Fibroblast of lung (primary cell): Measurements from ENCODE around the gene PIP5K1C. TPM values are rescaled to one million over a fixed set of nuclear protein-coding genes. Genes with fewer than 3 reads are reported as not detected.

Experiments
- DNase-seq, 2 donors: peaks; one replicate each; pipeline versions ENCODE4 v3.0.0 to v3.0.0-alpha.2; 2010; ENCODE audit warnings: low read depth in 2 of 2
- H2AFZ ChIP-seq: 2 replicates; pipeline ENCODE4 v1.5.1; 2012; ENCODE audit warnings: low read length, control low read depth, inconsistent platforms
- H3K27ac ChIP-seq: 2 replicates; pipeline ENCODE4 v1.5.1; 2011; ENCODE audit warnings: low read length, control low read depth; ENCODE audit not compliant: insufficient read depth
- H3K27me3 ChIP-seq: 2 replicates; pipeline ENCODE4 v1.5.1; 2011; ENCODE audit warnings: mild to moderate bottlenecking, low read length; ENCODE audit not compliant: control insufficient read depth, insufficient read depth
- H3K36me3 ChIP-seq: 2 replicates; pipeline ENCODE4 v1.5.1; 2011; ENCODE audit warnings: low read length; ENCODE audit not compliant: control insufficient read depth, insufficient read depth
- H3K4me1 ChIP-seq: 2 replicates; pipeline ENCODE4 v1.5.1; 2011; ENCODE audit warnings: low read length; ENCODE audit not compliant: control insufficient read depth, insufficient read depth; ENCODE audit errors: extremely low read depth
- H3K4me2 ChIP-seq: 2 replicates; pipeline ENCODE4 v1.5.1; 2011; ENCODE audit warnings: low read length, control low read depth; ENCODE audit not compliant: insufficient read depth; ENCODE audit errors: extremely low read depth
- H3K4me3 ChIP-seq, 4 experiments: fragments of 200-600 bp in 1 of 4; sonication (generic) in 1 of 4; replicated peaks in 1 of 4; 2 replicates each; pipeline ENCODE4 v1.5.1; 2011 to 2016; ENCODE audit warnings: low read length in 4 of 4, low read depth in 3 of 4, mild to moderate bottlenecking in 3 of 4, control low read depth in 2 of 4, inconsistent platforms in 1 of 4, mixed read lengths in 1 of 4; ENCODE audit not compliant: insufficient read depth in 1 of 4; ENCODE audit errors: control extremely low read depth in 1 of 4
- H3K79me2 ChIP-seq: 2 replicates; pipeline ENCODE4 v1.5.1; 2012; ENCODE audit warnings: mild to moderate bottlenecking, low read length, inconsistent platforms; ENCODE audit not compliant: control insufficient read depth, insufficient read depth
- H3K9ac ChIP-seq: 2 replicates; pipeline ENCODE4 v1.5.1; 2011; ENCODE audit warnings: mild to moderate bottlenecking, low read length, control low read depth; ENCODE audit not compliant: insufficient read depth
- H3K9me3 ChIP-seq: 2 replicates; pipeline ENCODE4 v1.5.1; 2012; ENCODE audit warnings: low read depth, low read length; ENCODE audit not compliant: control insufficient read depth, insufficient read depth
- H4K20me1 ChIP-seq: 2 replicates; pipeline ENCODE4 v1.5.1; 2011; ENCODE audit warnings: low read length; ENCODE audit not compliant: control insufficient read depth, insufficient read depth; ENCODE audit errors: extremely low read depth
- EZH2 ChIP-seq: IDR thresholded peaks from 2 replicates; pipeline ENCODE4 v1.5.1; 2012; ENCODE audit warnings: low read length, control low read depth, mild to moderate bottlenecking; ENCODE audit errors: missing control alignments
- polyA plus RNA-seq, 2 donors: library from polyadenylated mRNA; depleted of rRNA in 1 of 2; stranded (reverse) in 1 of 2; unstranded in 1 of 2; fragments of >200 nt; gene quantifications; 2 replicates each; pipeline ENCODE4 v1.2.1, GENCODE V29; 2011 to 2012; ENCODE audit warnings: missing spikeins in 1 of 2
- total RNA-seq: library from RNA; depleted of rRNA; stranded (reverse); fragments of >200 nt; gene quantifications from 2 replicates; pipeline ENCODE4 v1.2.1, GENCODE V29; 2014
- TF ChIP-seq, protein P1 (sequence below), 2 donors: IDR thresholded peaks in 1 of 2; conservative IDR thresholded peaks in 1 of 2; 1 replicate in 1 of 2; 2 replicates in 1 of 2; pipeline ENCODE4 v1.5.1; 2011 to 2012; ENCODE audit warnings: low read length in 2 of 2, control low read depth in 1 of 2, inconsistent platforms in 1 of 2, low read depth in 1 of 2, mild to moderate bottlenecking in 1 of 2

Gene PIP5K1C
- total and polyA plus RNA-seq, 2 donors (not counting 1 experiment from before 2014, with no cell fraction given), result 8.7 to 16.7 TPM

GRCh38 chr19:3611841-3612240 is 88.4 kb downstream of the PIP5K1C start:
- Histone ChIP-seq H3K4me1 (peaks cover 4% of the 10 kb centered on the region), H3K9ac (no peak overlapping the region), H4K20me1 (no peaks in the 10 kb centered on the region), H3K27me3 (no peaks in the 10 kb centered on the region), H2AFZ (no peak overlapping the region), H3K9me3 (no peaks in the 10 kb centered on the region), H3K27ac (no peak overlapping the region), H3K4me2 (no peak overlapping the region), H3K79me2 (no peaks in the 10 kb centered on the region), H3K4me3 (no peak overlapping the region), H3K36me3 (peaks cover 19% of the 10 kb centered on the region)
- no peak for TF ChIP-seq EZH2
- TF ChIP-seq, protein P1, sequence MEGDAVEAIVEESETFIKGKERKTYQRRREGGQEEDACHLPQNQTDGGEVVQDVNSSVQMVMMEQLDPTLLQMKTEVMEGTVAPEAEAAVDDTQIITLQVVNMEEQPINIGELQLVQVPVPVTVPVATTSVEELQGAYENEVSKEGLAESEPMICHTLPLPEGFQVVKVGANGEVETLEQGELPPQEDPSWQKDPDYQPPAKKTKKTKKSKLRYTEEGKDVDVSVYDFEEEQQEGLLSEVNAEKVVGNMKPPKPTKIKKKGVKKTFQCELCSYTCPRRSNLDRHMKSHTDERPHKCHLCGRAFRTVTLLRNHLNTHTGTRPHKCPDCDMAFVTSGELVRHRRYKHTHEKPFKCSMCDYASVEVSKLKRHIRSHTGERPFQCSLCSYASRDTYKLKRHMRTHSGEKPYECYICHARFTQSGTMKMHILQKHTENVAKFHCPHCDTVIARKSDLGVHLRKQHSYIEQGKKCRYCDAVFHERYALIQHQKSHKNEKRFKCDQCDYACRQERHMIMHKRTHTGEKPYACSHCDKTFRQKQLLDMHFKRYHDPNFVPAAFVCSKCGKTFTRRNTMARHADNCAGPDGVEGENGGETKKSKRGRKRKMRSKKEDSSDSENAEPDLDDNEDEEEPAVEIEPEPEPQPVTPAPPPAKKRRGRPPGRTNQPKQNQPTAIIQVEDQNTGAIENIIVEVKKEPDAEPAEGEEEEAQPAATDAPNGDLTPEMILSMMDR (conservative IDR thresholded peaks at IDR 0.05 in 1 of 2, IDR thresholded peaks at IDR 0.05 in 1 of 2; ENCODE audit: low read depth in 1 of 2, low read length in 2 of 2), result no peak
- no peak for DNase-seq

DNA sequence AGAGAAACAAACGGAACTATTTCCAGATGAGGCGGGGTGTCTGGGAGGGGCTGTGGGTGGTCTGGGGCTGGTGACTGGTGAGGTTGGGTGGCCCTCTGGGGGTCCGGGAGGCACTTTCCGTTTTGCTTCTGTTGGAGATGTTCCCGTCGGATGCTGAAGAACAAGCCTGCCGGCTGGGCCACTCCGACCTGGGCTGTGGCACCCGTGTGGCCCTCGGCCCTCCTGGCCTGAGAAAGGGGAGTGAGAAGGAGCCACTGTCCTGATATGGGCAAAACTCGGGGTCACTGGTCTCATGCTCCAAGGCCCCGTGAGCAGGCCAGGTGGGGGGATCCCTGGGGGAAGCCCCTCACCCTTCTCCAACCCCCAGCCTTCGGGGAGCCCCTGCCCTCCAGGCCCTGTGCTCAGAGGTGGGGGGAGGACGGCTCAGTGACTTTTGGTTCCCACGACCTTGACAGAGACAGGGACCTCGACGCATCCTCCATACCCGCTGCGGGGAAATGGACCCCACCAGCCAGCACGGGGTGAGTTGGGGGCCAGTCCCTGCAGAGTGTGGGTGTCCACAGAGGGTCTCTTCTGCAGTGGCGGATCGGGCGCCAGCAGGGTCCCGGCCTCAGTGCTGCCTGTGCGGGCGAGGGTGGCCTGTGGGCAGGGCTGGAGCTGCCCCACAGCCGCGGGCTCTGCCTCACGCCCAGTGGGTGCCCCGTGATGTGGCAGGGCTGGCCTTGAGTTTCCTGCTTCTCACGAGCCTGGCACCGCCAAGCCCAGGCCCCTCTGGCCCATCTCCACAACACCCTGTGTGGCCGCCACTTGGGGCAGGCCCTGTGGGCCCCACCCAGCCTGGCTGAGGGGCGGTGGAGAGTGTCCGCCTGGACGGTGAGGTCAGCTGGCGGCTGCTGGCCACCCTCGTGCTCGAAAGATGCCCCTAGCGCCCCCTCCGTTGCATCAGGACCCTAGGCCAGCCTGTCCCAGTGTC is 89.2 kb downstream of the PIP5K1C start:
- H3K79me2 ChIP-seq, result no peaks in the 10 kb centered on the region
- H4K20me1 ChIP-seq, result no peaks in the 10 kb centered on the region
- H3K9ac ChIP-seq, result no peak overlapping the region
- peaks cover 4% of the 10 kb centered on the region for H3K4me1 ChIP-seq
- no peak overlapping the region for H3K4me2 ChIP-seq
- TF ChIP-seq, protein P1 (conservative IDR thresholded peaks at IDR 0.05 in 1 of 2, IDR thresholded peaks at IDR 0.05 in 1 of 2; ENCODE audit: low read depth in 1 of 2, low read length in 2 of 2), result no peak
- no peak for TF ChIP-seq EZH2
- DNase-seq, result no peak
- H3K9me3 ChIP-seq, result no peaks in the 10 kb centered on the region
- no peak overlapping the region for H2AFZ ChIP-seq
- H3K27me3 ChIP-seq, result no peaks in the 10 kb centered on the region
- H3K27ac ChIP-seq, result no peak overlapping the region
- H3K4me3 ChIP-seq, result no peak overlapping the region
- H3K36me3 ChIP-seq, result peaks cover 19% of the 10 kb centered on the region

GRCh38 chr19:3609779-3610719 is 90.2 kb downstream of the PIP5K1C start:
- Histone ChIP-seq H3K9ac (no peak overlapping the region), H3K4me2 (no peak overlapping the region), H2AFZ (no peak overlapping the region), H3K36me3 (peaks cover 19% of the 10 kb centered on the region), H3K27ac (no peak overlapping the region), H3K4me3 (no peak overlapping the region), H3K4me1 (peaks cover 7% of the 10 kb centered on the region), H3K9me3 (no peaks in the 10 kb centered on the region), H4K20me1 (no peaks in the 10 kb centered on the region), H3K27me3 (no peaks in the 10 kb centered on the region), H3K79me2 (no peaks in the 10 kb centered on the region)
- TF ChIP-seq EZH2, result no peak
- TF ChIP-seq, protein P1 (conservative IDR thresholded peaks at IDR 0.05 in 1 of 2, IDR thresholded peaks at IDR 0.05 in 1 of 2; ENCODE audit: low read depth in 1 of 2, low read length in 2 of 2), result no peak
- DNase-seq, result no peak
